Right hindlimb (tissue), 1 donor: ENCODE data around the gene IGF2BP3.

Experiments used
- DNase-seq: peaks from one replicate; pipeline ENCODE4 v3.0.0-alpha.2; 2018

Gene IGF2BP3

DNA sequence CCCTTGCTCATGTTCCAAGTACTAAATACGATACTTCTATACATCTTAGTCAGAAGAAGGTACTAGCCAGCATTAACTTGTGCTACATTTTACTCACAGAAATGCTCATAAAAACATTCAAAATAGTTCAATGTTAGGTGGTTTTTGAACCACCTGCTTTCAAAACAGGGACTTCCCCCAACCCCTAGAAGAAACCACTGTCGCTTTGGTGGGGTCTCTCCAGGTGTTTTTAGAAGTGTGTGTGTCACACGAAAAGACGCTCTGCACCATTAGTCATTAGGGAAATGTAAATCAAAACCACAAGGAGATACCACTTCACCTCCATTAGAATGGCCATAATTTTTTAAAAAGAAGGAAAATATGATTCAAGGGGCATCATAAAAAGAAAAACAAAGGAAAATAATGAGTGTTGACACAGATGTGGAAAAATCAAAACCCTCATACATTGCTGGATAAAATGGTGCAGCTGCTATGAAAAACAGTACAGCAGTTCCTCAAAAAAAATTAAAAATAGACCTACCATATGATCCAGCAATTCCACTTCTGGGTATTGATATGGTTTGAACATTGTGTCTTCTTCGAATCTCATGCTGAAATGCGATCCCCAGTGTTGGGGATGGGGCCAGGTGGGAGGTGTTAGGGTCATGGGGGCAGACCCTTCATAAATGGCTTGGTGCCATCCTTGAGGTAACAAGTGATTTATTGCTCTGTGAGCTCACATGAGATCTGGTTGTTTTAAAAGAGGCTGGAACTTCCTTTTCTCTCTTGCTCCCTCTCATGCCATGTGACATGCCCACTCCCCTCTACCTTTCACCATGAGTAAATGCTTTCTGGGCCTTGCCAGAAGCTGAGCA lies 96.9 kb downstream of the IGF2BP3 start:
- no peak for DNase-seq

DNA sequence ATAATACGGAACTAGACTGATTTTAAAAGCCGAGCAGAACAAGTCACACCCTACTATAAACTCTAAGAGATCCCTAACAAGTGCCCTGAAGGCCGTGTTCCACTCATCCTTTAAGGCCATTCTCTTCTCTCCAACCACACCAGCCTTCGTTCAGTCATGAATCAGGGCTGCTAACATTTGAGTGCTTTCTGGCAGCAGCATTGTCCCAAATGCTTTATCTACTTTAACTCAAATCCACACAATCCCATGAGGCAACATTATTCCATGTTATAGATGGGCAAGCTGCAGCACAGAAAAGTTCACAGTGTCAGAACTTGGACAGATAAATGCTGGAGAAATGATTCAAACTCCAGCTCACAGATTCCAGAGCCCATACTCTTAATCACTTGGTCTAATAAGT lies 97.7 kb downstream of the IGF2BP3 start:
- DNase-seq = no peak

DNA sequence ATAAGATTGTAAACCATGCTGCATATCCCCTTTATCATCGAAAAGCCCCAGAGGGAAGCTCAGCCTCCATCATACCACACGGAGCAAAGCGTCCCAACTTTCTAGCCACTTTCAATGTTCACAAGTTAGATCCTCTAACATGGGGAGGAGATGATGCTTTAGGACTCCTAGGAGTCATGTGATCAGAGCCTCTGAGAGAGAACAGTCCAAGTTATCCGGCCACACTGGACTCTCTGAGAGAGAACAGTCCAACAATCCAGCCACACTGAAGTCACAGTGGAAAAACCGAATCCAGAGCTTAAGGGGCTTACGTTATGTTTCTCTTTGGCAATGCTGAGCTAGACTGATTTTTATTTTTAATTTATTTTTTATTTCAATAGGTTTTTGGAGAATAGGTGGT lies 98.6 kb downstream of the IGF2BP3 start:
- DNase-seq = no peak

DNA sequence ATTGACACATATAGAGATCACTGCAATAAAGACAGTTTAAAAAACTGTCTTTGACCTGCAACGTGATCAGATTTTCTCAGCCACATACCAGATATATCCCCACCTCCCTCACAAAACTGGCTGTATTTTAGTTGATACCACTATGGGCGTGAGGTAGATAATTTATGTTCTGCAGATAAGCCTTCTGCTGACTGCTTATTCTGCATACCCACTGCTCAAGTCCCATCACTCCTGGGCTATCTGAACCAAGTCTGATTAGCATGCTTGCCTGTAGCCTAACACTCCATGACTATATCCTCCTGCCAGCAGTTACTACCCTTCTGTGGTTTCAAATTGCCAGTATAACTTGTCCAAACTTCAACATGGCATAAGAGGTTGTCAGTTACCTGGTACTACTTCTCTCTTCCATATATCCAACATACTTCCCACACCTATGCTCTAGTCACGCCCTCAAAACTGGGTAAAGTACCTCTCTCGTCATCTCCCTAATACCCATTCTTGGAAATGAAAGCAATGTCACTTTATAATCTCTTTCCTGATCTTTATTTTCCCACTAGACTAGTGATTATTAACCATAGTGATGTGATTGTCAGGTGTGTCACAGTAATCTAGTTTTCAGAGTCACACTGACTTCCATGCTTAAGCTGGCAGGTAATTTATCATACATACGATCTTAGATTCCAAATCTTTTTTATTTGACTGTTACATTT lies 100.4 kb downstream of the IGF2BP3 start:
- no peak for DNase-seq

DNA sequence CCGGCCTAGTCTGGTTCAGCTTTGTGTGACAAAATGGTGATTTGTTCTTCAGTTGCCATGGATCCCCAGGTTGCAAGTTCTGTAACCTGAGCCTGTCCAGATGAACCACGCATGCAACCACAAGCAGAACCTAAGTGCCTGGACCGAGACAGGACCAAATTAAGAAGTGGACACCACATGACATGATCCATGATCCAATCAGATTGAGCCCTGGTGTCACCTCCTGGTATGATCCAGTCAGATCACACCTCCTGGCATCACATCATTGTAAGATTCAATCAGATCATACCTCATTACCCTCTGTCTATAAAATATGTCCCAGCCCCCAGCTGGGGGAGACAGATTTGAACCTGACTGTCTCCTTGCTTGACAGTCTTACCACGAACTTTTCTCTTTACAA lies 101.2 kb downstream of the IGF2BP3 start:
- DNase-seq = no peak

- DNase-seq = no peak
These were observed 112.1 kb downstream of the IGF2BP3 start for GRCh38 chr7:23358152-23358674.

GRCh38 chr7:23357190-23358093 lies 112.8 kb downstream of the IGF2BP3 start:
- DNase-seq = no peak

DNA sequence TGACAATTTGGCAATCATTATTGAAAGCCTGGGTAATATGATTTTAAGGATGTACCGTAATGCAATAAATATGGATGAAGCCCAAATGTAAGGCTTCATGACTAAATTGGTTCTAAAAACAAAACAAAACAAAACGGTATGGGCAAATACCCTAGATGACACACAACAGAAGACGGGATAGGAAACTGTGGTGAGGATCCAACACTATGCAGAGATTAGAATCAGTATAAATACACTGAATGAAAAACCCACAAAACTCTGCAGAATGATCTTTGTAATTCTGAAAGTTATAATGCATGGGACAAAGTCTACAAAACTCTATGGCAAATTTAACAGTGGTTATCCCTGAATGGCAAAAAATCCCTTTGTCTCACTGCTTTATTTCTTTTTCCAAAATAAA lies 113.6 kb downstream of the IGF2BP3 start:
- no peak for DNase-seq

DNA sequence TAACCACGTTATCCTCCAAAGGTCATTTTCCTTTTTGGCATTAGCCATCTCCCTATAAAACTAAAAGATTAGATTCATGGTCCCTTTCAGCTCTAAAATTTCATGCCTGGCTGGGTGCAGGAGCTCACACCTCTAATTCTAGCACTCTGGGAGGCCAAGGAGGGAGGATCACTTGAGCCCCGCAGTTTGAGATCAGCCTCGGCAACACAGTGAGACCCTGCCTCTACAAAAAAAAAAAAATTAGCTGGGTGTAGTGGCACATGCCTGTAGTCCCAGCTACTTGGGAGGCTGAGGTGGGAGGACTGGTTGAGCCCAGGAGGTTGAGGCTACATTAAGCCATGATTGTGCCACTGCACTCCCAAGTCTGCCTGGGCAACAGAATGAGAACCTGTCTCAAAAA lies 114.1 kb downstream of the IGF2BP3 start:
- DNase-seq = no peak

- no peak for DNase-seq
These were observed 117.1 kb downstream of the IGF2BP3 start for GRCh38 chr7:23353172-23353571.

DNA sequence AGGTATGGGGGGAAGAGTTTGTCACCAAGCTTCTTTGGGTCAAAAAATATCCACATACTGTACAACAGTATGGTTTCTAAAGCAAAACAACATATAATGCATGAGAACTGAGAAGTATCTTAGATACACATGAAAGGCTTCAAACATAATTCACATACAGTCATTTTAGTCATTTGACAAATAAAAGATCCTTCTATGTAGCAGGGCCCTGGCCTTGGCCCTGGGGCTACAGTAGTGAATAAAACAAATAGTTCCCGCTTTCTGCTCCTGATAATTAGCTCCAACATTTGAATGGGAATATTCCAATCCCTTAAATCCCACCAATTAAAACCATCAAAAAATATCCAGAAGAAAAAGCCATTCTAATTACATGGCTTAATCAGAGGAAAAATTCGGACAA lies 119.8 kb downstream of the IGF2BP3 start:
- no peak for DNase-seq

GRCh38 chr7:23349484-23350157 lies 120.7 kb downstream of the IGF2BP3 start:
- no peak for DNase-seq

GRCh38 chr7:23347682-23348180 lies 122.6 kb downstream of the IGF2BP3 start:
- no peak for DNase-seq

DNA sequence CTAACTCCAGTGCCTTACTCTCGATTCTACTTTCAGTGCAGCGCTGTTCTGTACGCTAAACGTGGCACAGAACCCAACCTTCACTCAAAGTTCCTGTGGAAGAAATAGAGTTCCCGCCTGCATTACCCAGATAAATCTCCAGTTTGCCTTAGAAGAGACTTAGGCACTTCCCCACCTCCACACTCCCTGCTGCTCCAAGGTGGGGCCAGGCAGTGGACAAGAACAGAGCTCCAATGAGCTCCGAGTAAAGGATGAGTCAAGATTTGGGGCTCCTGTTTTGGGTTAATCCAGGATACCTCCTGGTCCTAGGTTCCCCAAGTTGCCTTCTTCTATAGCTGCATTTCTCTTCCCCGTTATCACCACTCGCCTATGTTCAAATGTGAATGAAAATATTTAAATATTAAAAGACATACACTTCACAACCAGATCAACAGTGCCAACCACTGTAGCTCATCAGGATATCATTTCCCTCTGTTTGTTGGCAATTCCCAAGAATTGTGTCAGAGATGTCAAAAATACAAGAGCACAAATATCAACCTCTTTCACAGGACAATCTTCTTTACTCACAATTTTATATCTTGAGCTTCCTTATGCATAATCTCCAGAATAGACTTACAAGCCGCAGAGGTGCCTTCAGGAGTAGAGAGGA lies 123.1 kb downstream of the IGF2BP3 start:
- DNase-seq = no peak

DNA sequence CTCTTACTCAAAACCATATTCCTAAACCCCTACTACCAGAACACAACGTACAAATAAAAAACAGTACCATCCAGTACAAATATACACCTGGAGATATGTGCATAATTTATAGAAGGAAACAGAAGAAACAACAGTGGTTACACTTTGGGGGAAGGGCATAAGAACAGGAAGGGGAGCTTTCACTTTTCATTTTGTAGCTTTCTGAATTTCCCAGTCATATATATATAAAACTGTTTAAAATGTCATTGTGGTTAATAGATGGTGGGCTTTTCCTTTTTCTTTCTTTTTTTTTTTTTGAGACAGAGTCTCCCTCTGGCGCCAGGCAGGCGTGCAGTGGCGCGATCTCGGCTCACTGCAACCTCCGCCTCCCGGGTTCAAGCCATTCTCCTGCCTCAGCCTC lies 124.0 kb downstream of the IGF2BP3 start:
- no peak for DNase-seq

DNA sequence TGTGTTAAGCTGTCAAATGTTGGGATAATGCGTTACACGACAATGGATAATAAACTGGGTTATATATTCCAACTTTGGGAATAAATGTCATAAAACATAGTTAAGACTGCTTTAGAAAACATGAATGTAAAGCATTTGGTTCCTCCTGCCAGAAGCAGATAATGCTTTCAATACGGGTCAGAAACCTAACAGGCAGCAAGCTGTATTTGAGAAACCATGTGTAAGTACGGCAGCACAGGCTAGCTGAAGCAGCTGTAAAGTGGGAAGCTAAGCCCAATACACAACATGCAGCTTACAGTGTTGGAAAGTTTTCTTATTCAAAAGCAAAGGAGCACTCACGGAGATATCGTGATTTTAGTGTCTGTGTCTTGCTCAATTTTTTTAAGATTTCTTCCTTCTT lies 124.7 kb downstream of the IGF2BP3 start:
- no peak for DNase-seq

DNA sequence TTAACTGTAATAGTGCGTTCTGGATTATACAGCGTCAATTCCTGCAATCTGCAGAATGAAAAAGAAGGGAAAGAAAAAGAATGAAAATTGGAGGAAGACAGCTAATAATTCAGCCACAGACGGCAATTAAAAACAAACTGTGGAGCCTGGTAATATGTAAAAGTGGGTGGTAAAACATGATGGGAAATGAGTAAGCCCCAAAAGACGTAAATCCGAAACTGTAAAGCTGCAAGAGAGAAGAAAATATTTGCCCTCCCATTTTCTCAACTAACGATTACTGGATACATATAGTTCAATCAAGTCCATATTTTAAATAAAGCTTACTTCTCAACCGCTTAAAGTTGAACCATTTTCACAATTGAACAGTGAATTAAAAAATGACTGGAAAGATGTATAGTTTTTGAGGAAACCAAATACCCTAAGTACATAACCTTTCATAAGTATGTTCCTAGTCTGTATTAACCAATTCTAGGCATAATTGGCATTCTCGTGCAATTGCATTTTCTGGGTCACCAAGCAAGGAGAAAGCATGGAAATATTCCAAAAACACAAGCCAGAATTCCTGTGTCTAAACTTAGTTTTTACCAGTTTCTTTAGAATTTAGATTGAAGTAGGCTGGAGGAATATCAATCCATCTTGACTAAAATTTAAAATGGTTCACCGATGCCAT lies 126.3 kb downstream of the IGF2BP3 start:
- no peak for DNase-seq

DNA sequence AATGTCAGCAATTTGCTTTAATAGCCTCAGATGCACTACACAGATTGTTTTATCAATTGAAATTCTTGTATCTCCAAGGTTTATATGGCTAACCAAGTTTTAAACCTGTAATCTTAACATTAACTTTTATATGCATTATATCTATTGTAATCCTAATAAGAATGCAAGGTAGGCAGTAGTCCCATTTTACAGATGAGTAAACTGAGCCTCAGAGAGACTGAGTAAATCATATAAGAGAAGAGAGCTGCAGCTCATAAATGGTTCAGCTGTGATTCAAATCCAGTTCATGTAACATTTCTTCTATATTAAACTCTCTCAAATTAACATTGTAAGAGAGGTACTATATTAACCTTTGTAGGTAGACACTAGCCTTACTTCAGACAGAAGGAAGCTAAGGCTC lies 127.2 kb downstream of the IGF2BP3 start:
- DNase-seq = no peak

- no peak for DNase-seq
These were observed 128.3 kb downstream of the IGF2BP3 start for GRCh38 chr7:23341846-23342598.

DNA sequence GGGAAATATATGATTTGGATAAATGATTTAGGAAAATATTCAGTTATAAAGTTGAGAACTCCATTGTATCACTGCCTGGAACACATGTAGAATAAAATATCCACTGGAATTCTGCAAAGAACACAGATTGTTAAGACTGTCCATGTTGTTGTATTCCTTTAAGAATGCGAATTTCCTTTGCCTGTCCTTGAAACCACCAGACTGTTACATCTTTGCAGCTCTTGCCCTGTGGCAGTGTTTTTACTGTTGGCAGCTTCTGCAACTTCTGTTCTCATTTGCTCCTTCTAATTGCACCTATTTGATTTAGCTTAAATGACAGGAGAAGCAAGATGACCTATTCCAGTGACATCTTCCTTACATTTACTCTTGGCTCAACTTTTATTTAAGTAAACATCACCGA lies 131.4 kb downstream of the IGF2BP3 start:
- no peak for DNase-seq
